Uterus (tissue), 4 donors: Measurements from ENCODE around the gene SRPK2. TPM values are rescaled to one million over a fixed set of nuclear protein-coding genes. Genes with fewer than 3 reads are reported as not detected.

Source experiments
- DNase-seq, 2 donors: peaks; one replicate each; pipeline ENCODE4 v3.0.0-alpha.2; 2019 to 2020
- H3K27ac ChIP-seq, 2 donors: fragments of 200-600 bp; sonication (generic); 1 replicate in 1 of 2; 2 replicates in 1 of 2; pipeline ENCODE4 v1.5.1; 2016 to 2018
- H3K27me3 ChIP-seq, 2 donors: fragments of 200-600 bp; sonication (generic); one replicate each; pipeline ENCODE4 v1.5.1; 2018 to 2019; ENCODE audit warnings: control low read depth in 1 of 2
- H3K36me3 ChIP-seq, 2 donors: fragments of 200-600 bp; sonication (generic); one replicate each; pipeline ENCODE4 v1.5.1; 2019; ENCODE audit warnings: control low read depth in 1 of 2
- H3K4me1 ChIP-seq, 2 donors: fragments of 200-600 bp; sonication (generic); one replicate each; pipeline ENCODE4 v1.5.1; 2018 to 2019; ENCODE audit warnings: control low read depth in 1 of 2
- H3K4me3 ChIP-seq, 2 donors: fragments of 200-600 bp; sonication (generic); 1 replicate in 1 of 2; 2 replicates in 1 of 2; pipeline ENCODE4 v1.5.1; 2018 to 2019; ENCODE audit warnings: mild to moderate bottlenecking in 1 of 2
- H3K9me3 ChIP-seq, 2 donors: fragments of 200-600 bp; sonication (generic); one replicate each; pipeline ENCODE4 v1.5.1; 2019; ENCODE audit warnings: control low read depth in 1 of 2
- CTCF ChIP-seq, 4 experiments: fragments of 200-600 bp in 2 of 4; fragments of 450-650 bp in 2 of 4; sonication (generic) in 2 of 4; IDR thresholded peaks; one replicate each; pipeline ENCODE4 v1.5.1; 2016 to 2019; ENCODE audit warnings: antibody characterized with exemption in 4 of 4, mild to moderate bottlenecking in 2 of 4, moderate library complexity in 1 of 4
- POLR2A ChIP-seq, 2 donors: fragments of 450-650 bp; IDR thresholded peaks; one replicate each; pipeline ENCODE4 v1.6.1; 2016; ENCODE audit warnings: antibody characterized with exemption in 2 of 2, mild to moderate bottlenecking in 1 of 2, moderate library complexity in 1 of 2
- intact Hi-C: fragments of 100-400 bp; cut with DNase I; formaldehyde crosslinking; loops from one replicate; pipeline ENCODE4 v1.15.1; 2023; ENCODE audit warnings: low total_unique reads
- total RNA-seq, 4 donors: library from RNA; depleted of rRNA in 3 of 4; stranded (reverse); fragments of >200 nt in 3 of 4; gene quantifications; one replicate each; pipeline versions ENCODE4 v1.1.0 to v1.2.4, GENCODE V29; 2014 to 2023
- donor health status: DM: yes; HTN: yes; CAD: no.

SRPK2 gene
- total RNA-seq, 4 donors from 2014 or later, result 40.0 to 129 (median 76.6) TPM

- DNase-seq, result no peak
- Histone ChIP-seq H3K4me1 (no peaks in the 10 kb centered on the region), H3K36me3 (no peaks in the 10 kb centered on the region), H3K9me3 (no peaks in the 10 kb centered on the region), H3K27ac (no peak overlapping the region), H3K4me3 (no peak overlapping the region), H3K27me3 (no peaks in the 10 kb centered on the region)
- TF ChIP-seq POLR2A (IDR thresholded peaks at IDR 0.05) (no peak), CTCF (IDR thresholded peaks at IDR 0.05) (no peak)
- intact Hi-C loops, result no loop called here
Measured at GRCh38 chr7:105212212-105212611, 176.5 kb downstream of the SRPK2 start.

- intact Hi-C loops, result no loop called here
- H3K27ac ChIP-seq, result no peak overlapping the region
- H3K27me3 ChIP-seq, result no peaks in the 10 kb centered on the region
- no peaks in the 10 kb centered on the region for H3K4me1 ChIP-seq
- H3K36me3 ChIP-seq, result no peaks in the 10 kb centered on the region
- no peak overlapping the region for H3K4me3 ChIP-seq
- H3K9me3 ChIP-seq, result no peaks in the 10 kb centered on the region
- no peak for TF ChIP-seq POLR2A (IDR thresholded peaks at IDR 0.05)
- no peak for TF ChIP-seq CTCF (IDR thresholded peaks at IDR 0.05)
- DNase-seq, result no peak
Measured at GRCh38 chr7:105210721-105211205, 178.0 kb downstream of the SRPK2 start.

- H3K27me3 ChIP-seq, result no peaks in the 10 kb centered on the region
- H3K36me3 ChIP-seq, result no peaks in the 10 kb centered on the region
- H3K4me3 ChIP-seq, result no peak overlapping the region
- DNase-seq, result no peak
- intact Hi-C loops, result no loop called here
- H3K4me1 ChIP-seq, result no peaks in the 10 kb centered on the region
- TF ChIP-seq POLR2A (IDR thresholded peaks at IDR 0.05) (no peak), CTCF (IDR thresholded peaks at IDR 0.05) (no peak)
- no peak overlapping the region for H3K27ac ChIP-seq
- H3K9me3 ChIP-seq, result no peaks in the 10 kb centered on the region
Measured at GRCh38 chr7:105209870-105210269, 178.9 kb downstream of the SRPK2 start.

- Histone ChIP-seq H3K27me3 (no peaks in the 10 kb centered on the region), H3K4me3 (no peak overlapping the region), H3K9me3 (no peaks in the 10 kb centered on the region), H3K36me3 (no peaks in the 10 kb centered on the region), H3K4me1 (no peaks in the 10 kb centered on the region), H3K27ac (no peak overlapping the region)
- intact Hi-C loops, result no loop called here
- DNase-seq, result no peak
- TF ChIP-seq CTCF (IDR thresholded peaks at IDR 0.05) (no peak), POLR2A (IDR thresholded peaks at IDR 0.05) (no peak)
Measured at GRCh38 chr7:105209433-105209832, 179.3 kb downstream of the SRPK2 start.

GRCh38 chr7:105206985-105207384 lies 181.7 kb downstream of the SRPK2 start:
- Histone ChIP-seq H3K27me3 (no peaks in the 10 kb centered on the region), H3K4me3 (no peak overlapping the region), H3K4me1 (no peaks in the 10 kb centered on the region), H3K27ac (no peak overlapping the region), H3K9me3 (no peaks in the 10 kb centered on the region), H3K36me3 (no peaks in the 10 kb centered on the region)
- no peak for TF ChIP-seq CTCF (IDR thresholded peaks at IDR 0.05)
- TF ChIP-seq POLR2A (IDR thresholded peaks at IDR 0.05), result no peak
- intact Hi-C loops, result no loop called here
- no peak for DNase-seq
